ACC112 (cell line): ENCODE results near the gene SPEF1.
"Not testable (repeated sequence)": the region's sequence is repeated elsewhere in the genome, so short reads cannot be mapped to it uniquely, and the experiment has no call there.

Experiments used
- H2AFZ ChIP-seq: fragments of 200-600 bp; sonication (generic); one replicate; pipeline ENCODE4 v1.6.0; 2017; ENCODE audit warnings: antibody characterized with exemption, low read length; ENCODE audit not compliant: unreplicated experiment
- H3K27ac ChIP-seq: fragments of 200-600 bp; sonication (generic); 2 replicates; pipeline ENCODE4 v1.5.1; 2014; ENCODE audit warnings: low read depth, mild to moderate bottlenecking, antibody characterized with exemption, low read length, moderate library complexity
- H3K27me3 ChIP-seq: fragments of 200-600 bp; sonication (generic); 2 replicates; pipeline ENCODE4 v1.6.1; 2014; ENCODE audit warnings: mild to moderate bottlenecking, antibody characterized with exemption, low read length, moderate library complexity, mixed read lengths; ENCODE audit not compliant: insufficient read depth
- H3K36me3 ChIP-seq: fragments of 200-600 bp; sonication (generic); 2 replicates; pipeline ENCODE4 v1.6.1; 2016; ENCODE audit warnings: mild to moderate bottlenecking, antibody characterized with exemption, low read length, moderate library complexity, mixed read lengths; ENCODE audit not compliant: insufficient read depth
- H3K4me1 ChIP-seq: fragments of 200-600 bp; sonication (generic); one replicate; pipeline ENCODE4 v1.6.1; 2016; ENCODE audit warnings: low read length, mixed read lengths; ENCODE audit not compliant: insufficient read depth, unreplicated experiment, control insufficient read depth
- H3K4me3 ChIP-seq: fragments of 200-600 bp; sonication (generic); 2 replicates; pipeline ENCODE4 v1.5.1; 2014; ENCODE audit warnings: mild to moderate bottlenecking, low read depth, low read length
- H3K79me2 ChIP-seq: fragments of 200-600 bp; sonication (generic); one replicate; pipeline ENCODE4 v1.6.0; 2016; ENCODE audit warnings: low read length; ENCODE audit not compliant: control insufficient read depth, unreplicated experiment, insufficient read depth

The SPEF1 gene

DNA sequence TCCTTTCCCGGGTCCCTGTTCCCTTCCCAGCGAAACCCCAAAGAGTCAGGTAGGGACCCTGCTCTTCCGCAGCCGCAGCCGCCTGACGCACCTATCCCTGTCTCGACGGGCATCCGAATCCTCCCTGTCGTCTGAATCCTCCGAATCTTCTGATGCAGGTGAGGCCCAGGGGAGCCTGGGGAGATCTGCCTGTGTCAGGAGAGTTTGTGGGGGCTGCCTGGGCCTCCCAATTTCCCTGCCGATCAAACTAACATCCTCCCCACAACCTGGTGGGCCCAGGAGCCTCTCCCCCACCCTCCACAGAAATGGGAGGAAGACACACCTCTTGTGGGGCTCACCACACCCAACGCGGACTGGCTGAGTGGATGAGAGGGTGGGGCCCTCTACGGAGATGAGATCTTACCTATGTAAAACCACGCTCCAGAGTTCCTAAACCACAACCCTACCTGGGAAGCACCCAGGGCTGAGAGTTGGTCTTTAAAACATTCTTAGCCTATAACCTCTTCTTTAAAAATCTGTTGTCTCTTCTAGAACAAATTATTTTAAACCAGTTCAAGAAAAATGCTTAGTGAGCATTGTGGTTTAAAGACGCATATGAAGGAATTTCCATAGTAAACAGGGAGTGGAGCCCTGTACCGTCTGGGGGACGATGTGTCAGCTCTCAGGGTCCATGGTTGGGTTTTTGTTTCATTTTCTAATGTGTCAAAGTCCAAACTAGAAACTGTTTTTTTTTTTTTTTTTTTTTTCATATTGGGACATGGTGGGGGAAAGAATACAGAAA, 16.5 kb upstream of the SPEF1 start:
- H3K4me1 ChIP-seq = peaks cover 26% of the 10 kb centered on the region

DNA sequence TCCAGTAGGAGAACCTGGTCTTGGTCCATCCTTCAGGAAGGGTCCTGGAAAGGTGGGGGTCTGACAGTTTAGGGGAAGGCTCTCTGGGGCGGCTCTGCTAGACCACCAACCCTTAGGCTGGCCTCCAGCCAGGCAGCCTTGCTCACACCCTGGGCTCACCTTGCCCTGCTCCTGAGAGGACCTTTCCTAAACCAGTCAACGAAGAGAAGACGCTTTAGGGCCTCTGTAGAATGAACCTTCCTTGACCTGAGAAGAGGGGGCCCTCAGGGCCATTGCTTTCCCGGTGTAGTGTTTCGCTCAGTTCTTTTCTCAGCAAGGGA, 15.9 kb upstream of the SPEF1 start:
- peaks cover 26% of the 10 kb centered on the region for H3K4me1 ChIP-seq
- H2AFZ ChIP-seq = no peak overlapping the region
- peak overlapping the region; percentile 85 for H3K4me3 ChIP-seq
- no peaks in the 10 kb centered on the region for H3K27me3 ChIP-seq
- H3K36me3 ChIP-seq = peaks cover 36% of the 10 kb centered on the region; the same call in 1 of the 2 replicates
- peak overlapping the region; percentile 60; the same call in 1 of the 2 replicates for H3K27ac ChIP-seq
- peaks cover 55% of the 10 kb centered on the region for H3K79me2 ChIP-seq

More for the DNA sequence above, 16.5 kb upstream of the SPEF1 start:
- Histone ChIP-seq H3K36me3 (peaks cover 41% of the 10 kb centered on the region; the same call in 1 of the 2 replicates), H3K4me3 (peak overlapping the region; percentile 85), H3K27me3 (no peaks in the 10 kb centered on the region), H3K27ac (peak overlapping the region; percentile 60), H2AFZ (no peak overlapping the region), H3K79me2 (peaks cover 55% of the 10 kb centered on the region)

DNA sequence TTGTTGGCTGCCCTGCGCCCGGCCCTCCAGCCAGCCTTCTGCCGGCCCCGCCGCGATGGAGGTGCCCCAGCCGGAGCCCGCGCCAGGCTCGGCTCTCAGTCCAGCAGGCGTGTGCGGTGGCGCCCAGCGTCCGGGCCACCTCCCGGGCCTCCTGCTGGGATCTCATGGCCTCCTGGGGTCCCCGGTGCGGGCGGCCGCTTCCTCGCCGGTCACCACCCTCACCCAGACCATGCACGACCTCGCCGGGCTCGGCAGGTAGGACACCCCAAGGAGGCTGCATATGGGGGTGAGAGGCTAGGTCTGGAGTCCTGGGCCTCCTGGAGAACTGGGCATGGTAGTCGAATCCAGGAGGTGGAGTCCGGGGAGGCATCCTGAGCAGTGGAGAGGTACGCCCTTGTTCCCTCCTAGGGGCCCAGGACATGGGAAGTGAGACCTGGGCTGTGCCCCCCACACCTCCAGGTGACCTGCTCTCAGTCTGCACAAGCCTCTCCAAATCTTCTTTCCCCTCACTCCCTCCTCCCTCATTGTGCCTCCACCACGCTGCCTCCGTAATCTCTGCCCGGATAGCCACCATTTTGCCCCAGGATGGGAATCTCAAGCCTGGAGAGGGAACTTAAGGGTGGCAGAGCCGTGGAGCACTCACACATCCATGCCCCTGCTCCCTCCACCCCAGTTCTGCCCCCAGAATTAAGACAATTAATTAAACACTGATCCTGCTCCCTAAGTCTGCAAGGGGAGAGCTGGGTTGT, 15.4 kb upstream of the SPEF1 start:
- Histone ChIP-seq H3K36me3 (peaks cover 31% of the 10 kb centered on the region; the same call in 1 of the 2 replicates), H3K4me3 (peak overlapping the region; percentile 85), H2AFZ (no peak overlapping the region), H3K27ac (peak overlapping the region; percentile 60), H3K27me3 (no peaks in the 10 kb centered on the region), H3K79me2 (peaks cover 52% of the 10 kb centered on the region), H3K4me1 (peaks cover 26% of the 10 kb centered on the region)

DNA sequence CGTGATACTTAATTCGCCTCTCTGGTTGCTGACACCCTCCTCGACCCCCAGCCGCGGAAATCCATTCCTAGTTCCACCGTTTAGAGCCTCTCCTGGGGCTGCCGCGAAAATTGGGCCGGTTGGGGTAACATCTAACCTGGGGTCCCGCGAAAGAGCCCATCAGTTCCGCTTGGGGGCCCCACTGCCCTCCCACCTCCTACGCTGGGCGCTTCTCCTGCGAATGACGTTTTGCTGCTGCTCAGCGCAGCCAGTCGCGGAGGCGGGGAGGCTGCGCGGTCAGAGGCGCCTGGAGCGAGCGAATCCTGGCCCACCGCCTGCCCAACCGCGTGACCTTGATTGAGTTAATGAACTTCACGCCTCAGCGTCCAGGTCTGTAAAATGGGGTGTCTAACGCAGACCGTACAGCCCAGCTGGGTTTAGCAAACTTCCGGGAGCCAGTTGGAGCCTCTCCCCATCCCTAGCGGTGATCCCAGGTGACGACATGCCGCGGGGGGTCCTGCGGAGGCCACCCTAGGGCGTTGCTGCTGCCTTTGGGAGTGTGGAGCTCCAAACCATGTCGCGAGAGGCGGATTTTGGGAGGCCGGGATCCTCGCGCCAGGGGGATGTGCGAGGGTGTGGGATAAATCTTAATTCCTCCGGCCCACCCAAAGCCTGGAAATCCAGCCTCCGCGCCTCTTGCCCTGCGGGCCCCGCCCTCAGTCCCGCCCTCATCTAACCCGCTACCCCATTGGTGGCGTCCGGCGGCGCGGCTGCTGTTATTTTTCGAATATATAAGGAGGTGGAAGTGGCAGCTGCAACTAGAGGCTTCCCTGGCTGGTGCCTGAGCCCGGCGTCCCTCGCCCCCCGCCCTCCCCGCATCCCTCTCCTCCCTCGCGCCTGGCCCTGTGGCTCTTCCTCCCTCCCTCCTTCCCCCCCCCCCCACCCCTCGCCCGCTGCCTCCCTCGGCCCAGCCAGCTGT, 14.5 kb upstream of the SPEF1 start, which contains the start of gene CDC25B:
Gene CDC25B, plus strand, starts transcription at position 800 of the 958 bp plus-strand sequence. CDS start 222 bp downstream, outside the sequence.
- Histone ChIP-seq H3K79me2 (peaks cover 43% of the 10 kb centered on the region), H3K4me3 (peak within 1 kb of the TSS; percentile 85), H3K4me1 (peaks cover 26% of the 10 kb centered on the region), H2AFZ (peak within 1 kb of the TSS; percentile 88), H3K36me3 (peaks cover 23% of the 10 kb centered on the region; the same call in 1 of the 2 replicates), H3K27me3 (no peaks in the 10 kb centered on the region), H3K27ac (peak within 1 kb of the TSS; percentile 90)

DNA sequence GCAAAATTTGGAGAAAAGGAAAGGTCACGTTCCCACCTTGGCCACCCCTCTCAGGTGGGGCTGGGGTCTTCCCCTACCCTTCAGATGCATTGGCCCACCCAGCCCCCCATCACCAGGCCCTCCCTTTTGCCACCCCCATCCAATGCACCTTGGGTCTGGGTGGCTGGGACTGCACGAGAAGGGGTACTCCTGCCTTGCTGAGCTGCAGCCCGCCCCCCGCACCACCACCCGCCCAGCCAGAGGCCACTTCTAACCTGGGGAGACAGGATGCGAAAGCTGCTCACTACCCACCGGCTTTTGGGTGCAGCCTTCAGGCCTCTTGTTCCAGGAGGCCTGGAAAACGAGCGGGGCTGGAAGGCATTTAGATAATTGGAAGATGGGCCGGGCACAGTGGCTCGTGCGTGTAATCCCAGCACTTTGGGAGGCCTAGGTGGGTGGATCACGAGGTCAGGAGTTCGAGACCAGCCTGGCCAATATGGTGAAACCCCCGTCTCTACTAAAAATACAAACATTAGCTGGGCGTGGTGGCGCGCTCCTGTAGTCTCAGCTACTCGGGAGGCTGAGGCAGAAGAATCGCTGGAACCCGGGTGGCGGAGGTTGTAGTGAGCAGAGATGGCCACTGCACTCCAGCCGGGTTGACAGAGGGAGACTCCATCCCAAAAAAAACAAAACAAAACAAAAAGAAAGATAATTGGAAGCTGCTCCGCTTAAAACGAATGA, 13.6 kb upstream of the SPEF1 start:
- H3K4me1 ChIP-seq = peaks cover 26% of the 10 kb centered on the region
- H3K79me2 ChIP-seq = peaks cover 36% of the 10 kb centered on the region
- H3K27ac ChIP-seq = peak overlapping the region; percentile 90
- peak overlapping the region; percentile 85 for H3K4me3 ChIP-seq
- H3K36me3 ChIP-seq = peaks cover 17% of the 10 kb centered on the region; the same call in 1 of the 2 replicates
- H2AFZ ChIP-seq = no peak overlapping the region
- no peaks in the 10 kb centered on the region for H3K27me3 ChIP-seq

DNA sequence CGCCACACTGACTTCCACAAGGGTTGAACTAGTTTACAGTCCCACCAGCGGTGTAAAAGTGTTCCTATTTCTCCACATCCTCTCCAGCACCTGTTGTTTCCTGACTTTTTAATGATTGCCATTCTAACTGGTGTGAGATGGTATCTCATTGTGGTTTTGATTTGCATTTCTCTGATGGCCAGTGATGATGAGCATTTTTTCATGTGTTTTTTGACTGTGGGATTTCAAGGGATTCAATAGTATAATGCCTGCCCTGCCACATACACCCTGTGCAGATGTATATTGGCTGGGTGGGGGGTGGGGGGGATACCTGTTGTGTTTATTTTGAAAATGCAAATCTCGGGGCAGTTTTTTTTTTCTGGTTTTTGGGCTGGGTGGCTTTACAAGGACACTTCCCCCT, 12.9 kb upstream of the SPEF1 start:
- H3K4me1 ChIP-seq = peaks cover 21% of the 10 kb centered on the region
- H3K27me3 ChIP-seq, H3K4me3 ChIP-seq, H3K27ac ChIP-seq, H2AFZ ChIP-seq: not testable (repeated sequence)
- H3K79me2 ChIP-seq = peaks cover 29% of the 10 kb centered on the region
- H3K36me3 ChIP-seq = peaks cover 16% of the 10 kb centered on the region; the same call in 1 of the 2 replicates

DNA sequence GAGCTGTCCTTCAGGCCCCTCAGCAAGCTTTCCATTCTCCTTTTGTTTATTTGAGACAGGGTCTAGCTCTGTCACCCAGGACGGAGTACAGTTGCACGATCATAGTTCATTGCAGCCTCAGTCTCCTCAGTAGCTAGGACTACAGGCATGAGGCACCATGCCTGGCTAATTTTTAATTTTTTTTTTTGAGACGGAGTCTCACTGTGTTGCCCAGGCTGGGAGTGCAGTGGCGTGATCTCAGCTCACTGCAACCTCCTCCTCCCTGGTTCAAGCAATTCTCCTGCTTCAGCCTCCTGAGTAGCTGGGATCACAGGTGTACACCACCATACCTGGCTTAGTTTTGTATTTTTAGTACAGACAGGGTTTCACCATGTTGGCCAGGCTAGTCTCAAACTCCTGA, 8.0 kb upstream of the SPEF1 start:
- not testable (repeated sequence) for H3K4me3 ChIP-seq, H3K27me3 ChIP-seq

DNA sequence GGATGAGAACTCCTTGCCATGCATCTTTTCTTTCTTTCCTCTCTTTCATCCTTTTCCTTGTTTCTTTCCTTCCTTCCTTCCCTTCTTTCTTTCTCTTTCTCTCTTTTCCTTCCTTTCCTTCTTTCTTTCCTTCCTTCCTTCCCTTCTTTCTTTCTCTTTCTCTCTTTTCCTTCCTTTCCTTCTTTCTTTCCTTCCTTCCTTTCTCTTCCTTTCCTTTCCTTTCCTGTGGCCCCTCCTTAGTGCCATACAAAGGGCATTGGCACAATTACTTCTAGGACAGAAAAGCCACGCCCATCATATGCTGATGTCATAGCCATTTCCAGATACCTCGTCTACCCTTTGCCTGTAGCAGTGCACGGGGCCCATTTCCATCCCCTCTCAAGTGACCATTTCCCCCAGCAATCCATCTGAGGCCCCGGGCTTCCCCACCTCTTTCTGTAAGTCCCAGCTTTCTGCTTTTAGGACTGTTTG, 7.5 kb upstream of the SPEF1 start:
- no peak overlapping the region for H3K4me3 ChIP-seq
- no peaks in the 10 kb centered on the region; the same call in 1 of the 2 replicates for H3K36me3 ChIP-seq
- peaks cover 33% of the 10 kb centered on the region for H3K4me1 ChIP-seq
- no peaks in the 10 kb centered on the region for H3K27me3 ChIP-seq
- no peak overlapping the region for H3K27ac ChIP-seq
- no peak overlapping the region for H2AFZ ChIP-seq
- H3K79me2 ChIP-seq = peaks cover 25% of the 10 kb centered on the region

More for the DNA sequence above, 8.0 kb upstream of the SPEF1 start:
- Histone ChIP-seq H3K79me2 (peaks cover 20% of the 10 kb centered on the region), H3K4me1 (peaks cover 28% of the 10 kb centered on the region)
- H3K36me3 ChIP-seq, H3K27ac ChIP-seq, H2AFZ ChIP-seq: not testable (repeated sequence)

DNA sequence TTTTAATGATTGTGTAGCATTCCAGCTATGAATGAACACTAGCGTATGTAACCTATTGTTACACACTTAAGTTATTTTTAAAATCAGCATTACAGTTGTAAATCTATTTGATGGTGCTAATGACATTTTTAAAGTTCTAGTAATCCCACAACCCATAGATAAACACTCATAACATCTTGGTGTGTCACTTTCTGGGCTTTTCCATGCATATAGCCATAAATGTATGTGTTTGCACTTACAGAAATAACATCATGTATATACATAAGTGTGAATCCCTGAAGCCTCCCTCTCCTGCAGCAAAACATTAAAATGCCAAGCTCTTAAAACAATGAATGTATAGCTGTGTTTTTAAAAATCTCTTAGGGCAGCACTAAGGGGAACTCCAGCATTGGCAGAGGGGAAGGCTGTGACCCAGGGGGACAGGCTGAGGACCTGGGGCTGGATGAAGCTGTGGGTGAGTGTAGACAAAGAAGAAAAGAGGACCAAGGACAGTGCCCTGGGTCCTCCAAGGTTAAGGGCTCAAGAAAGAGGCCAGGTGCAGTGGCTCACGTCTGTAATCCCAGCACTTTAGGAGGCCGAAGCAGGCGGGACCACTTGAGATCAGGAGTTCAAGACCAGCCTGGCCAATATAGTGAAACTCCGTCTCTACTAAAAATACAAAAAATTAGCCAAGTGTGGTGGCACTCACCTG, 6.2 kb upstream of the SPEF1 start:
- H3K27ac ChIP-seq = no peak overlapping the region
- peaks cover 36% of the 10 kb centered on the region for H3K4me1 ChIP-seq
- peak overlapping the region; percentile 69 for H2AFZ ChIP-seq
- H3K27me3 ChIP-seq = no peaks in the 10 kb centered on the region
- H3K4me3 ChIP-seq = peak overlapping the region; percentile 77
- H3K36me3 ChIP-seq = peaks cover 2% of the 10 kb centered on the region; the same call in 1 of the 2 replicates
- H3K79me2 ChIP-seq = peaks cover 32% of the 10 kb centered on the region
